Stimulated activated naive CD8-positive, alpha-beta T cell treated with anti-CD3 and anti-CD28 coated beads, Interleukin-15, Interleukin-2, amounts not matched to agents 100 ng/mL and 50 ng/mL, for 24 hours (primary cell): ENCODE results near the gene PEMT.

ENCODE experiments used
- H3K27ac Mint-ChIP-seq: one replicate; pipeline ENCODE4 v1.8.0; 2021; ENCODE audit warnings: mild to moderate bottlenecking, mixed read lengths
- H3K27me3 Mint-ChIP-seq: one replicate; pipeline ENCODE4 v1.8.0; 2021; ENCODE audit warnings: mixed read lengths
- H3K36me3 Mint-ChIP-seq: one replicate; pipeline ENCODE4 v1.8.0; 2021; ENCODE audit warnings: low read depth, mixed read lengths
- H3K4me1 Mint-ChIP-seq: one replicate; pipeline ENCODE4 v1.8.0; 2021; ENCODE audit warnings: low read depth, mixed read lengths
- H3K4me3 Mint-ChIP-seq: one replicate; pipeline ENCODE4 v1.8.0; 2021; ENCODE audit warnings: mild to moderate bottlenecking, mixed read lengths
- H3K9me3 Mint-ChIP-seq: one replicate; pipeline ENCODE4 v1.8.0; 2021; ENCODE audit warnings: mixed read lengths

The PEMT gene

DNA sequence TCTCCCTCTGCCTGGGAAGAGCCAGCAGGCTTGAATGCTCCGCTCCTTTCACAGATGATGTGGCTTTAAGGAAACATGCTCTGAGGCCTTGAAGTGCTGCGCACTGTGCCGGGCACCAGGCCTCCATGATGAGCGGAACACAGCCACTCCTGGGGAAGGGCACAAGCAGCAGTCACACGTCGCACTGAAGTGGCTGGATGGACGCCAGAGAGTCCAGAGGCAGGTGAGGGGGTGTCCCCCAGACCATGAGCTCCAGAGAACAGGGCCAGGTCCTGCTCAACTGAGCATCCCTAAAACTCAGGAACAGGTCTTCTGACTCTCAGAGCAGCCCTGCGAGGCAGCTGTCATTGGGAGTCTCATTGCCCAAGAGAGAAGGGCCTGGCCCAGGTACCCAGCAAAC is 35.6 kb downstream of the PEMT start:
- Mint-ChIP-seq H3K4me3 (no peak overlapping the region), H3K4me1 (no peaks in the 10 kb centered on the region), H3K9me3 (no peaks in the 10 kb centered on the region), H3K27ac (no peak overlapping the region), H3K36me3 (no peaks in the 10 kb centered on the region), H3K27me3 (no peaks in the 10 kb centered on the region)

DNA sequence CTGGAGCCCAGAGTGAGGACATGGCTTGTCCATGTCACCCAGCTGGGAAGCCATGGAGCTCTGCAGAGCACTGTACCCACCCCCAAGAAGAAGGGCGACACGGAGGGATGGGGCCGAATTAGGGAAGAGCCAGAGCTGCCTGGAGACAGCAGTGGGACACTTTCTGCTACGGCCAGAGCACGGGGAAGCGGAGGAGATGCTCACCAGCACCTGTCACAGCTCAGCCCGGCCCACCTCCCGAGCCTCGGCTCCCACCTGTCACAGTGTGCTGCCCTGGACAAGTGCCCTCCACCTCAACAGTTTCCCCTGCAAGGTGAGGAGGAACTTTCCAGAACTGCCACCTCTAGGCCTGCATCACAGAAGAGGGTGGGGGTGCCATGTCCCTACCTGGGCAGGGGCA is 36.4 kb downstream of the PEMT start:
- no peaks in the 10 kb centered on the region for H3K36me3 Mint-ChIP-seq
- H3K27me3 Mint-ChIP-seq = no peaks in the 10 kb centered on the region
- H3K4me1 Mint-ChIP-seq = no peaks in the 10 kb centered on the region
- H3K4me3 Mint-ChIP-seq = no peak overlapping the region
- no peak overlapping the region for H3K27ac Mint-ChIP-seq
- H3K9me3 Mint-ChIP-seq = no peaks in the 10 kb centered on the region

GRCh38 chr17:17554266-17554665 is 37.2 kb downstream of the PEMT start:
- H3K4me3 Mint-ChIP-seq = no peak overlapping the region
- no peaks in the 10 kb centered on the region for H3K36me3 Mint-ChIP-seq
- H3K9me3 Mint-ChIP-seq = no peaks in the 10 kb centered on the region
- no peaks in the 10 kb centered on the region for H3K4me1 Mint-ChIP-seq
- no peaks in the 10 kb centered on the region for H3K27me3 Mint-ChIP-seq
- H3K27ac Mint-ChIP-seq = no peak overlapping the region

DNA sequence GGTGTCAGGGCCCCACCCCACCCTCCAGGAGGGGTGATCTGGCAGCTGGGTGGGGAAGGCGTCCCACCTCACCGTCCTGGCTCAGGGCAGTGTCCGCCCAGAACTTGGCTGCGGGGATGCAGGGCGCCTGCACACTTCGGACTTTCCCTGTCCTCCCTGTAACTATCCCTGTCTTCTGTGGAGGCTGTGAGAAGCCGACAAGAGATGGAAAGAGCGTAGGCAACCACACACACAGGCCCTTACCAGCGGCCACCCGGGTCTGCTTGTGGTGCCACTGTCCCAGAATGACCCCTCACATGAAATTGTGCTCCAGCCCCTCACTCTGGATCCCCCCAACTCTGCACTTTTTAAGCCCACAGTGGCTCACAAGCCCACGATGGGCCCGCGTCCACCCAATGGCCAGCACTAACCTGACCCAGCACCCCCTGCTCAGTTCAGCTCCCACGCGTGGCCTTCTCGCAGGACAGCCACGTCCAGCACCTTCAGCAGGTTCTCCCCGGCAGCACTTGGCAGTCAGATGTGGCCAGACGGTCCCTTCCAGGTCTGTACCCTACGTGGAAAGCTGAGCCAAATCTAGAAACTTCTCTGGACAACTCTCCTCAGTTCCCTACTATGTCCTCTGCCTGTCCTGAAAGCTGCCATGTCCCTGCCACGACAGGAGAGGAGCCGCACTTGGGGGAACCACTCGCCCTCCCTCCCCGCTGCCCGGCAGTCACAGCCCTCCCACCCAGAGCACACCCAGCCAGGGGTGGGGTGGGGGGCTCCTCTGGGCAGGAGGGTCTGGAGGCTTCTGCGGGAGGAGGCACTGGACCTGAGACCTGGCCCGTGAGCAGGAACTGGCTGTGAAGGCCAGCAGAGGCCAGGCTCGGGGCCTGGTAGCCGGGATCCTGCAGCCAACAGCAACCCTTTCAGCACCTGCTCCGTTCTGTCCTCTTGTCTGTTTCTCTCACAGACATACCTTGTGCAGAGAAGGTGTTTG is 38.0 kb downstream of the PEMT start:
- Mint-ChIP-seq H3K27ac (no peak overlapping the region), H3K9me3 (no peaks in the 10 kb centered on the region), H3K36me3 (no peaks in the 10 kb centered on the region), H3K4me3 (no peak overlapping the region), H3K4me1 (no peaks in the 10 kb centered on the region), H3K27me3 (no peaks in the 10 kb centered on the region)

- Mint-ChIP-seq H3K27ac (no peak overlapping the region), H3K4me1 (no peaks in the 10 kb centered on the region), H3K27me3 (no peaks in the 10 kb centered on the region), H3K4me3 (no peak overlapping the region), H3K36me3 (no peaks in the 10 kb centered on the region), H3K9me3 (no peaks in the 10 kb centered on the region)
Observed at GRCh38 chr17:17552351-17553216, 38.9 kb downstream of the PEMT start.

GRCh38 chr17:17551361-17551760 is 40.1 kb downstream of the PEMT start:
- Mint-ChIP-seq H3K9me3 (no peaks in the 10 kb centered on the region), H3K27ac (no peak overlapping the region), H3K36me3 (no peaks in the 10 kb centered on the region), H3K4me3 (no peak overlapping the region), H3K4me1 (no peaks in the 10 kb centered on the region), H3K27me3 (no peaks in the 10 kb centered on the region)

- Mint-ChIP-seq H3K27ac (no peak overlapping the region), H3K27me3 (no peaks in the 10 kb centered on the region), H3K4me1 (no peaks in the 10 kb centered on the region), H3K4me3 (no peak overlapping the region), H3K36me3 (no peaks in the 10 kb centered on the region), H3K9me3 (no peaks in the 10 kb centered on the region)
Observed at GRCh38 chr17:17549732-17550366, 41.7 kb downstream of the PEMT start.

DNA sequence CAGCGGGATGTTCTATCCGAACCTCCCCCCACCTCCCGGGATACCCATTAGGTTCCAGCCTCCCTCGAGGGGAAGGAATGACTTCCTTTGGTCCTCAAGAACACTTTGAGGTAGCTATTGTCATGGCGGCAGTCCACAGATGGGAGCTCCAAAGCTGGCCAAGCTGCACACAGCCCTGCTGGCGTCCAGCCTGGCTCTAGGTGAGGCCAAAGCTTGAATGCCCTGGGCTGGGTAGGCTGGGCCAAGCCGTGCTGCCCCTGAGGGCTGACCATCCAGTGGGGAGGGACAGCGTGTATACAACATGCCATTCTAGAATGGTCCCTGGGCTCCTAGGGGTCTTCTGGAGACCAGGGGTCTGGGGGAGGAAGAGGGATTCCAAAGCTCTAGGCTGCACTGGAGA is 43.5 kb downstream of the PEMT start:
- H3K27ac Mint-ChIP-seq = no peak overlapping the region
- H3K9me3 Mint-ChIP-seq = no peaks in the 10 kb centered on the region

GRCh38 chr17:17547210-17547764 is 44.2 kb downstream of the PEMT start:
- no peaks in the 10 kb centered on the region for H3K36me3 Mint-ChIP-seq
- H3K9me3 Mint-ChIP-seq = no peaks in the 10 kb centered on the region
- H3K27ac Mint-ChIP-seq = no peak overlapping the region

More for the DNA sequence above, 43.5 kb downstream of the PEMT start:
- no peaks in the 10 kb centered on the region for H3K36me3 Mint-ChIP-seq
- no peaks in the 10 kb centered on the region for H3K4me1 Mint-ChIP-seq
- no peaks in the 10 kb centered on the region for H3K27me3 Mint-ChIP-seq
- no peak overlapping the region for H3K4me3 Mint-ChIP-seq

GRCh38 chr17:17546399-17547185 is 44.9 kb downstream of the PEMT start:
- H3K27me3 Mint-ChIP-seq = no peaks in the 10 kb centered on the region
- H3K27ac Mint-ChIP-seq = no peak overlapping the region
- no peaks in the 10 kb centered on the region for H3K9me3 Mint-ChIP-seq
- H3K36me3 Mint-ChIP-seq = no peaks in the 10 kb centered on the region
- H3K4me1 Mint-ChIP-seq = no peaks in the 10 kb centered on the region
- H3K4me3 Mint-ChIP-seq = no peak overlapping the region

More at GRCh38 chr17:17547210-17547764, 44.2 kb downstream of the PEMT start:
- Mint-ChIP-seq H3K27me3 (no peaks in the 10 kb centered on the region), H3K4me3 (no peak overlapping the region), H3K4me1 (no peaks in the 10 kb centered on the region)

DNA sequence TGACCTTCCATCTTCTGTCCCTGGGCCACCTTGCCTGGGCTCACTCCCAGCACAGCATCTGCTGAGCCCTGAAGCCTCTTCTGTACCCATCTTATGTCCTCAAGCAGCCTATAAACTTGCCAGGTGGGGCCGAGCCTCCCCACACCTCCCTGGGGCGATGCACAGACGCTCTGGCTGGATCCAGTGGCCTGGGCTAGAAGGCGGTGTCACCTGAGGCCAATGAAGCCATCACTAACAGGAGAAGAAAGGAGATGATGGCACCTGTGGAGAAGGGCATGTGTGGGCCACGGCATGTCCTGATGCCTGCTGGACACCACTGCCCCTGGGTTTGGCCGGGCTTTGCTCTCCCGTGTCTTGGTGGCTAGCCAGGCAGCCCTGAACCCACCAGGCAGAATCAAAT is 45.5 kb downstream of the PEMT start:
- Mint-ChIP-seq H3K4me1 (no peaks in the 10 kb centered on the region), H3K4me3 (no peak overlapping the region), H3K36me3 (no peaks in the 10 kb centered on the region), H3K27me3 (no peaks in the 10 kb centered on the region), H3K9me3 (no peaks in the 10 kb centered on the region), H3K27ac (no peak overlapping the region)

DNA sequence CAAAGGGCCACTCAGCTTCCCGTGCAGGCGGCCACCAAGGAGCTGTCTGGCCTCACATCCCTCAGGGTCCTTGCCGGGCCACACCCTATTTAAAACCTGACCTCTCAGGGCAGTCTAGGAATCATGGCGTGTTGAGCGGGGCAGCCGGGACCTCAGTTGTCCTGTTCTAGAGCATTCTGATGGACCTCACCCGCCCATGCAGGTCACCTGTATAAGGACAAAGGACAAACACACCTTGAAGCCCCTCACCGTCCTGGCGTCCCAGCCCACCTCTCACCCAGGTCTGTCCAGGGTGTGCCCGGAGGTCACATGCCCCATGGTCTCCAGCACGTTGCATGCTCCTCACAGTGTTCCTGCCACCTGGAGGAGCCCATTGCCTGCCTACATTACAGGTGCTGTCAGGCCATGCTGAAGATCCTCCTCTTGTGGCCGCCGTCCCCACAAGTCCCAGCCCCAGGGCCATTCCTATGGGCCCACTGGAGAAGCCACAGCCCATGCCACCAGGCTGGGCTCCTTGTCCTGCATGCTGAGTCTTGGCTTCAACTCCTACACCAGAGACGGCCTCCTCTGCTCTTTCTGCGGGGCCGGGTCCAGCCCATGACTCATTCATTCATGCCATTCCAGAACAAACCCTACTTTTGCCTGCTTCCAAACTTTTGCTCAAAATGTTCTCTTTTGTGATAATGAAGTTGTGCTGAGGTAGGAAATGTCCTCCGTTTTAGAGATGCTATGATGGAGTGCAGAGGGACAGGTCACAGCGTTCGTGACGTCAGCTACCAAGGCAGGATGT is 46.3 kb downstream of the PEMT start:
- H3K4me3 Mint-ChIP-seq = no peak overlapping the region
- H3K36me3 Mint-ChIP-seq = no peaks in the 10 kb centered on the region
- no peaks in the 10 kb centered on the region for H3K9me3 Mint-ChIP-seq
- no peaks in the 10 kb centered on the region for H3K4me1 Mint-ChIP-seq
- H3K27ac Mint-ChIP-seq = no peak overlapping the region
- no peaks in the 10 kb centered on the region for H3K27me3 Mint-ChIP-seq

GRCh38 chr17:17542906-17543635 is 48.4 kb downstream of the PEMT start:
- Mint-ChIP-seq H3K4me1 (no peaks in the 10 kb centered on the region), H3K27me3 (no peaks in the 10 kb centered on the region), H3K27ac (no peak overlapping the region), H3K9me3 (no peaks in the 10 kb centered on the region), H3K4me3 (no peak overlapping the region), H3K36me3 (no peaks in the 10 kb centered on the region)
